Measurements from ENCODE around the gene INSIG1.

INSIG1 gene

GRCh38 chr7:155299535-155300202 lies 2.0 kb downstream of the INSIG1 start:
- no peak for DNase-seq (ENCODE audit: extremely low read depth, low read depth)
- no peak for TF ChIP-seq CTCF (IDR thresholded peaks at IDR 0.05; ENCODE audit: low read depth, low read length, missing control alignments)
- H3K4me3 ChIP-seq (replicated peaks; ENCODE audit: low read depth, low read length): peak overlapping the region; percentile 95

GRCh38 chr7:155300641-155301452 lies 3.2 kb downstream of the INSIG1 start:
- no peak for DNase-seq (ENCODE audit: extremely low read depth, low read depth)
- H3K4me3 ChIP-seq (replicated peaks; ENCODE audit: low read depth, low read length): peak overlapping the region; percentile 95
- no peak for TF ChIP-seq CTCF (IDR thresholded peaks at IDR 0.05; ENCODE audit: low read depth, low read length, missing control alignments)

GRCh38 chr7:155303039-155303593 lies 5.4 kb downstream of the INSIG1 start:
- H3K4me3 ChIP-seq (replicated peaks; ENCODE audit: low read depth, low read length): no peak overlapping the region
- DNase-seq (ENCODE audit: extremely low read depth, low read depth): no peak
- no peak for TF ChIP-seq CTCF (IDR thresholded peaks at IDR 0.05; ENCODE audit: low read depth, low read length, missing control alignments)

GRCh38 chr7:155303897-155304296 lies 6.2 kb downstream of the INSIG1 start:
- TF ChIP-seq CTCF (IDR thresholded peaks at IDR 0.05; ENCODE audit: low read depth, low read length, missing control alignments): no peak
- DNase-seq (ENCODE audit: extremely low read depth, low read depth): no peak
- H3K4me3 ChIP-seq (replicated peaks; ENCODE audit: low read depth, low read length): no peak overlapping the region

- no peak for TF ChIP-seq CTCF (IDR thresholded peaks at IDR 0.05; ENCODE audit: low read depth, low read length, missing control alignments)
- H3K4me3 ChIP-seq (replicated peaks; ENCODE audit: low read depth, low read length): no peak overlapping the region
- no peak for DNase-seq (ENCODE audit: extremely low read depth, low read depth)
These were observed 7.7 kb downstream of the INSIG1 start for GRCh38 chr7:155305231-155305904.

GRCh38 chr7:155306673-155307470 lies 9.2 kb downstream of the INSIG1 start:
- no peak for TF ChIP-seq CTCF (IDR thresholded peaks at IDR 0.05; ENCODE audit: low read depth, low read length, missing control alignments)
- DNase-seq (ENCODE audit: extremely low read depth, low read depth): no peak
- no peak overlapping the region for H3K4me3 ChIP-seq (replicated peaks; ENCODE audit: low read depth, low read length)
